CD4-positive, alpha-beta T cell (primary cell): ENCODE results near the gene ZMYM5. TPM values are rescaled to one million over a fixed set of nuclear protein-coding genes. Genes with fewer than 3 reads are reported as not detected.
"Not testable (repeated sequence)": the region's sequence is repeated elsewhere in the genome, so short reads cannot be mapped to it uniquely, and the experiment has no call there.

ENCODE experiments used
- ATAC-seq: fragments of 200-7000 bp; cut with Tn5 transposase; one replicate; pipeline ENCODE4 v1.10.0; 2022; ENCODE audit warnings: mild to moderate bottlenecking; ENCODE audit not compliant: poor library complexity
- CTCF ChIA-PET: fragments of 350-600 bp; sonication (Branson Sonifier 250); formaldehyde crosslinking; loops from one replicate; lab custom pipeline; 2021; ENCODE audit warnings: antibody characterized with exemption, inconsistent platforms; lab: Charles Lee
- POLR2A ChIA-PET: fragments of 350-600 bp; sonication (Branson Sonifier 250); formaldehyde crosslinking; loops from one replicate; lab custom pipeline; 2021; ENCODE audit warnings: antibody characterized with exemption, inconsistent platforms; lab: Charles Lee
- DNase-seq, 14 experiments: peaks; one replicate each; pipeline ENCODE4 v3.0.0-alpha.2; 2013 to 2020; ENCODE audit warnings: mixed read lengths in 2 of 14
- H3K27ac ChIP-seq, 2 donors: one replicate each; pipeline versions ENCODE4 v1.5.1 to v1.7.0; 2013; ENCODE audit warnings: low read length in 2 of 2, low read depth in 1 of 2, mild to moderate bottlenecking in 1 of 2
- H3K27me3 ChIP-seq, 2 experiments: 1 replicate in 1 of 2; 2 replicates in 1 of 2; pipeline versions ENCODE4 v1.6.1 to v1.7.0; 2013; ENCODE audit warnings: low read length in 2 of 2, control low read depth in 1 of 2, mild to moderate bottlenecking in 1 of 2, moderate library complexity in 1 of 2; ENCODE audit not compliant: insufficient read depth in 2 of 2, control insufficient read depth in 1 of 2
- H3K36me3 ChIP-seq: one replicate; pipeline ENCODE4 v1.6.1; 2013; ENCODE audit warnings: low read length, control low read depth; ENCODE audit not compliant: insufficient read depth
- H3K4me1 ChIP-seq: one replicate; pipeline ENCODE4 v1.6.1; 2013; ENCODE audit warnings: low read length, control low read depth; ENCODE audit not compliant: insufficient read depth
- H3K4me3 ChIP-seq: one replicate; pipeline ENCODE4 v1.5.1; 2013; ENCODE audit warnings: mild to moderate bottlenecking, low read length, moderate library complexity
- H3K9me3 ChIP-seq, 2 experiments: 1 replicate in 1 of 2; 2 replicates in 1 of 2; pipeline versions ENCODE4 v1.6.1 to v1.7.0; 2013; ENCODE audit warnings: low read length in 2 of 2, mild to moderate bottlenecking in 2 of 2, control low read depth in 1 of 2, moderate library complexity in 1 of 2; ENCODE audit not compliant: control insufficient read depth in 1 of 2, insufficient read depth in 1 of 2
- H3K27ac Mint-ChIP-seq: one replicate; pipeline ENCODE4 v1.8.0; 2020; ENCODE audit warnings: mixed read lengths
- H3K27me3 Mint-ChIP-seq: one replicate; pipeline ENCODE4 v1.8.0; 2021; ENCODE audit warnings: mixed read lengths
- H3K36me3 Mint-ChIP-seq: one replicate; pipeline ENCODE4 v1.8.0; 2021; ENCODE audit warnings: low read depth, mixed read lengths
- H3K4me1 Mint-ChIP-seq: one replicate; pipeline ENCODE4 v1.8.0; 2021; ENCODE audit warnings: low read depth, mixed read lengths
- H3K4me3 Mint-ChIP-seq: one replicate; pipeline ENCODE4 v1.8.0; 2020; ENCODE audit warnings: mild to moderate bottlenecking, mixed read lengths
- H3K9me3 Mint-ChIP-seq: one replicate; pipeline ENCODE4 v1.8.0; 2020; ENCODE audit warnings: mixed read lengths
- intact Hi-C, 2 experiments: fragments of 100-400 bp; cut with DNase I in 1 of 2; cut with micrococcal nuclease in 1 of 2; formaldehyde crosslinking; loops; one replicate each; pipeline versions ENCODE4 v1.15.1 to v1.9.0; 2023 to 2025; cut with DNase I, micrococcal nuclease
- total RNA-seq, 174 experiments: library from RNA in 2 of 174; stranded (reverse) in 2 of 174; gene quantifications; one replicate each; pipeline ENCODE4 v1.2.3 and lab custom pipeline; 2021 to 2026
- TF ChIP-seq, protein P1 (sequence below): fragments of 200-600 bp; IDR thresholded peaks from one replicate; pipeline ENCODE4 v1.8.0; 2022; ENCODE audit warnings: antibody characterized with exemption, mild to moderate bottlenecking

The ZMYM5 gene
- total RNA-seq, 2 experiments from 2014 or later: 29.2 to 32.1 TPM

DNA sequence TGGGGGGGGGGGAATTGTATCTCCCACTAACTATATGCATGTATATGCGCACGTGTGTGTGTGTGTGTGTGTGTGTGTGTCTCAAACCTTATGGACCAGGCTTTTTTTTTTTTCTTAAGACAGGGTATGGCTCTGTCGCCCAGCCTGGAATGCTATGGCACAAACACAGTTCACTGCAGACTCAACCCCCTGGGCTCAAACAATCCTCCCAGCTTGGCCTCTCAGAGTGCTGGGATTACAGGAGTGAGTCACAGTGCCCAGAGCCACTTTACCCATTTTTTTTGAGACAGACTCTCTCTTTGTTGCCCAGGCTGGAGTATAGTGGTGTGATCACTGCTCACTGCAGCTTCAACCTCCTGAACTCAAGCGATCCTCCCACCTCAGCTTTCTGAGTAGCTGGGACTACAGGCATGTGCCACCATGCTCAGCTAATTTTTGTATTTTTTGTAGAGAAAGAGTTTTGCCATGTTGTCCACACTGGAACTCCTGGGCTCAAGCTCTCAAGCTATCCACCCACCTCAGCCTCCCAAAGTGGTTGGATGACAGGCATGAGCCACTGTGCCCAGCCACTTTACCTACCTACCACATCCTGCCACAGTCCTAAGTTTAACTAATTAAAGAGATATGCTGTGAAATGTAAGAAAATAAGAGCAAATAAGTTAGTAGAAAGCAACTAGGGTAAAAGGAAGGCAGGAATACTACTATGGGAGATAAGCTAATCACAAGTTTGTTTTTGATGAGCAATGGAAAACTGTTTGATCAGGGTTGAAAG lies 2.4 kb downstream of the ZMYM5 start:
- intact Hi-C loops: loop anchor here (2.0 to 10.0 kb wide), 5 partner anchors 20 to 1741 kb away; partner anchors contain the start of genes EEF1AKMT1 (in 1 of the 2), MICU2 (in 1 of the 2) and MPHOSPH8 (in 1 of the 2)
- H3K9me3 ChIP-seq: no peaks in the 10 kb centered on the region
- Mint-ChIP-seq H3K27me3 (no peaks in the 10 kb centered on the region), H3K36me3 (peaks cover 51% of the 10 kb centered on the region), H3K9me3 (no peaks in the 10 kb centered on the region), H3K4me3 (peak overlapping the region; percentile 98), H3K27ac (peak overlapping the region; percentile 91), H3K4me1 (peaks cover 45% of the 10 kb centered on the region)
- no peak overlapping the region for H3K27ac ChIP-seq
- H3K27me3 ChIP-seq: no peaks in the 10 kb centered on the region
- H3K4me3 ChIP-seq: no peak overlapping the region
- ATAC-seq (no peak), DNase-seq (peak in 5 of 14 experiments; percentile 12 to 45 (median 17))
- CTCF ChIA-PET: interaction anchor here (0.6 to 1.6 kb wide), 4 partner anchors 13 to 224 kb away, joined by 3 to 8 read pairs (median 4); no protein-coding TSS in a partner anchor
- peaks cover 47% of the 10 kb centered on the region for H3K4me1 ChIP-seq
- POLR2A ChIA-PET: interaction anchor here (0.6 to 5.7 kb wide), 11 partner anchors 10 to 266 kb away, joined by 3 to 74 read pairs (median 5); partner anchors contain the start of genes MPHOSPH8 and PSPC1
- peaks cover 13% of the 10 kb centered on the region for H3K36me3 ChIP-seq
- TF ChIP-seq, protein P1, sequence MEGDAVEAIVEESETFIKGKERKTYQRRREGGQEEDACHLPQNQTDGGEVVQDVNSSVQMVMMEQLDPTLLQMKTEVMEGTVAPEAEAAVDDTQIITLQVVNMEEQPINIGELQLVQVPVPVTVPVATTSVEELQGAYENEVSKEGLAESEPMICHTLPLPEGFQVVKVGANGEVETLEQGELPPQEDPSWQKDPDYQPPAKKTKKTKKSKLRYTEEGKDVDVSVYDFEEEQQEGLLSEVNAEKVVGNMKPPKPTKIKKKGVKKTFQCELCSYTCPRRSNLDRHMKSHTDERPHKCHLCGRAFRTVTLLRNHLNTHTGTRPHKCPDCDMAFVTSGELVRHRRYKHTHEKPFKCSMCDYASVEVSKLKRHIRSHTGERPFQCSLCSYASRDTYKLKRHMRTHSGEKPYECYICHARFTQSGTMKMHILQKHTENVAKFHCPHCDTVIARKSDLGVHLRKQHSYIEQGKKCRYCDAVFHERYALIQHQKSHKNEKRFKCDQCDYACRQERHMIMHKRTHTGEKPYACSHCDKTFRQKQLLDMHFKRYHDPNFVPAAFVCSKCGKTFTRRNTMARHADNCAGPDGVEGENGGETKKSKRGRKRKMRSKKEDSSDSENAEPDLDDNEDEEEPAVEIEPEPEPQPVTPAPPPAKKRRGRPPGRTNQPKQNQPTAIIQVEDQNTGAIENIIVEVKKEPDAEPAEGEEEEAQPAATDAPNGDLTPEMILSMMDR: no peak

GRCh38 chr13:19857637-19858036 lies 5.8 kb downstream of the ZMYM5 start:
- H3K27me3 ChIP-seq, POLR2A ChIA-PET, H3K27ac Mint-ChIP-seq, CTCF ChIA-PET, ATAC-seq, intact Hi-C loops, H3K4me3 Mint-ChIP-seq, H3K9me3 ChIP-seq, H3K27me3 Mint-ChIP-seq, DNase-seq, H3K27ac ChIP-seq, H3K9me3 Mint-ChIP-seq, H3K4me3 ChIP-seq: not testable (repeated sequence)
- Histone ChIP-seq H3K36me3 (peaks cover 27% of the 10 kb centered on the region), H3K4me1 (peaks cover 39% of the 10 kb centered on the region)
- Mint-ChIP-seq H3K36me3 (peaks cover 49% of the 10 kb centered on the region), H3K4me1 (peaks cover 48% of the 10 kb centered on the region)

GRCh38 chr13:19852766-19853165 lies 10.7 kb downstream of the ZMYM5 start:
- H3K9me3 Mint-ChIP-seq: no peaks in the 10 kb centered on the region
- no peak overlapping the region for H3K27ac Mint-ChIP-seq
- ATAC-seq: no peak
- no peaks in the 10 kb centered on the region for H3K9me3 ChIP-seq
- ChIA-PET POLR2A (interaction anchor here (2.5 kb wide), 1 partner anchor 11 kb away, joined by 11 read pairs; the partner anchor contains the start of gene ZMYM5), CTCF (interaction anchor here (0.6 to 1.9 kb wide), 2 partner anchors 60 to 107 kb away, joined by 3 to 5 read pairs; no protein-coding TSS in a partner anchor)
- peaks cover 58% of the 10 kb centered on the region for H3K36me3 ChIP-seq
- no peak for DNase-seq
- H3K36me3 Mint-ChIP-seq: peaks cover 49% of the 10 kb centered on the region
- intact Hi-C loops: no loop called here
- H3K4me1 Mint-ChIP-seq: peaks cover 31% of the 10 kb centered on the region
- no peaks in the 10 kb centered on the region for H3K27me3 ChIP-seq
- no peak overlapping the region for H3K4me3 ChIP-seq
- H3K27me3 Mint-ChIP-seq: no peaks in the 10 kb centered on the region
- TF ChIP-seq, protein P1: no peak
- no peak overlapping the region for H3K4me3 Mint-ChIP-seq
- peaks cover 26% of the 10 kb centered on the region for H3K4me1 ChIP-seq
- no peak overlapping the region for H3K27ac ChIP-seq
